ENCODE measurements around the gene ADCY5.

Gene ADCY5

DNA sequence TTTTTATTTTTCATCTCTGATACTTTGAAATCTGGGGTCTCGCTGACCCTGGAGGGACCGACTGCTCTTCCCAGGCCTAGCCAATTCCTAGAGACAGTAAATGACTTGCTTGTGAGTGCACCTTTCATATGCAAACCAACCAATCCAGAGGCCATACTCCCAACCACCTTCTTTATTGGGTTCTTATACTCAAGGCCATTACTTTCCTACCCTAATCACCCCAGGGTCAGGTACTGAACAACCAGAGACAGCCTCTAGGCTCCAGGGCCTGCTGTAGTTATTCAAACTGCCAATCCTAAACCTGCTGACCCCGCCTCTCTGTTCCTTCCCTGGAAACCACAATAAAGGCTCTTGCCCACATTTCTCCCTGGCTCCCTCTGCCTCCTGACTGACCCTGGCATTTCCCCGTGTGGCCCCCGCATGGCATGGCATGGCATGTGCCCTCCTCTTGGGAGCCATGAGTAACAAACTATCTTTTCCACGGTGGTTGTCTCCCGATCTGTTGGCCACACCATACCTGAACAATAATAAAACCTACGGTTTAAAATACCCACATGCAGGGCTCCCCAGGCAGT lies 42.9 kb downstream of the ADCY5 start:
- DNase-seq (ENCODE audit: low read depth), result no peak

DNA sequence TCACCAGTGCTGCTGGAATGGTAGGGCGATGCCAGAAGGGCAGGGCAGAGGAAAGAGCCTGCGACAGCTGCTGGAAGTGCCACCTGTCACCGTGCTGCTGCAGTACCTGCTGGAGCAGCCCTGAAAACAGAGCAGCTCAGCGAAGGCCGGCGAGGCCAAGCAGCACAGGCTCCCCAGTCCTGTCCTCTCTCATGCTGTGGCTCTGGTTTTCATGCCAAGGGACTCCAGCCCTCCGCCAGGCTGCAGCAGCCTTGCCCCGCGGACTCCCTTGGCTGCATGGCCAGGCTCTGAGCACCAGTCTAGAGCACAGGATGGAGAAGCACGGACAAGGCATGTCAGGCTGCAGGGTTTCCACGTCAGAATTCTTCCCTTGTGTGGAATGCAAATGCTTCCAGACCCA lies 43.9 kb downstream of the ADCY5 start:
- DNase-seq (ENCODE audit: low read depth), result no peak

DNA sequence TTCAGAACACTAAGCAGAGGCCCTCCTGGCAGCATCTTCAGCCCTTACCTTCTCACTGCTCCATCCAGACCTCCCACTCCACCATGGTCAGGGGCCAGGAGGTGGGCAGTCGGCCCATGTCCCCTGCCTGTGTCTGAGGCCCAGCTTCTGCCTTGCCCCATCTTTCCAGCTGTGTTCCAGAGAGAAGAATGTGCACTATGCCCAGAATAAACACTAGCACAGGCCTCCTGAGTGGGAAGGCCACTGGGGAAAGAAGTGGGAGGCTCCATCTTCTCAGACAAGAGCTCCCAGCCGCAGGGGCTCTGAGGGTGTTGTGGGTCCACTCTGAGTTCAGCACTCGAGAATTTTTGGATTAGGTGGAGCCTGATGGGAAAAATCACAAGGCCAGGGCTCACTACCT lies 44.5 kb downstream of the ADCY5 start:
- no peak for DNase-seq (ENCODE audit: low read depth)

DNA sequence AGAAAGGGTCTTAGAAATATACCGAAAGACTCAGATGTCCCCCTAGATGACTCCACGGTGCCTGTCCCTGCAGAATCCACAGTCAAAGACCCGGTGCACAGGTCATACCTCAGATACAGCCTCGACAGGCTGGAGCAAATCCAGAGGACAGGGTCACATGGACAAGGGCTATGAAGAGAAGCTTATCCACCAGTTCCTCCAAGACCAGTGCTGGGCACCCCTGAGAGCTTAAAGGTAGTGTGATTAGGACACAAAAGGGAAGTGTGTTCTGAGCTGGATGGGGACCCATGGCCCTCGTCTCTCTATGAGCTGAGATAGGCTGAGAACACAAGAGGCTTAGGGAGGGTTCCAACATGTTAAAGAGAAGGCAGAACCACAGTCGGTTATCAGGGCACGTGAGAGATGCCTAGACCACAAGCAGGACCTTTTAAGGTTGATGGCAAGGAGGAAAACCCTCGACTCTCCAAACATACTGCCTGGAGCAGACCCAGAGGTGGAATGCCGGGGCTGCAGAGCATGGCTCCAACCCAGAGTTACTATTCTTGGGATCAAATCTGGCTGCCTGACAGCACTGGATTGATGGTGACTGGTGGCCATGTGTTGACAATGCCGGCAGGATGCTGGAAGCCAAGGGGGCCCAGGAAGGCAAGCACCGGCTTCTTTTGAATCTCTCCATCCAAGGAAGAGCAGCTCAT lies 46.9 kb downstream of the ADCY5 start:
- DNase-seq (ENCODE audit: low read depth), result no peak

DNA sequence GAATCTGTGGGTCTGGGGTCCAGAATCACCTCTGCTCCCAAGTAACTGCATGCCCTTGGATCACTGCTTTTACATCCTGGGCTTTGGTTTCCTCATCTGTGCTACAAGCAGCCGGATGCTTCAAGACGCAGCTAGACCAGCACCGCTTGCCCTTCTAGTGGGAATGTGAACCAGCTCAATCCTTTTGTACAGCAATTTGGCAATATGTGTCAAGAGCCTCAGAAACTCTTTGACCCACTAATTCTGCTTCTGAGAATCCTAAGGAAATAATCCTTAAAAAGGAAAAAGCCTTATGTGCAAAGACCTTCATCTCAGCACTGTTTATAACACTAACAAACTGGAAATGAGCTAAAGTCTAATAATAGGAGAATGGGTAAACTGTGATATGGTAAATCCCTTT lies 48.7 kb downstream of the ADCY5 start:
- no peak for DNase-seq (ENCODE audit: low read depth)

DNA sequence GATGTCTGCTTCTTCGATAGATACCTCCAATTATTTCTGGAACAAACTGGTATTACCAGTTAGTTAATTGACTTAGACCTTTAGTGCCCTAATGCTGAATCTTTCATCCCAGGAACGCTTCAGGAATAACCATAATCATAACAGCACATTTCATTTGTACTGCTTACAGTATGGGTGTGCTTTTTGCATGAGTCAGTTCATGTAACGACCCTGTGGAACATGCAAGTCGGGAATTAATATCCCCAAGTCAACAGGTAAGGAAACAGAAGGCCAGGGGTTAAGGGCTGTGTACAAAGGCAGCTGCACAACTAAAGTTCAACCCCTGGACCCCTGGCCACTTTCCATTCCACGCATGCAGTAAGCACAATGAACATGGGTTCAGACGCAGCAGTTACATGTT lies 49.2 kb downstream of the ADCY5 start:
- DNase-seq (ENCODE audit: low read depth), result no peak

DNA sequence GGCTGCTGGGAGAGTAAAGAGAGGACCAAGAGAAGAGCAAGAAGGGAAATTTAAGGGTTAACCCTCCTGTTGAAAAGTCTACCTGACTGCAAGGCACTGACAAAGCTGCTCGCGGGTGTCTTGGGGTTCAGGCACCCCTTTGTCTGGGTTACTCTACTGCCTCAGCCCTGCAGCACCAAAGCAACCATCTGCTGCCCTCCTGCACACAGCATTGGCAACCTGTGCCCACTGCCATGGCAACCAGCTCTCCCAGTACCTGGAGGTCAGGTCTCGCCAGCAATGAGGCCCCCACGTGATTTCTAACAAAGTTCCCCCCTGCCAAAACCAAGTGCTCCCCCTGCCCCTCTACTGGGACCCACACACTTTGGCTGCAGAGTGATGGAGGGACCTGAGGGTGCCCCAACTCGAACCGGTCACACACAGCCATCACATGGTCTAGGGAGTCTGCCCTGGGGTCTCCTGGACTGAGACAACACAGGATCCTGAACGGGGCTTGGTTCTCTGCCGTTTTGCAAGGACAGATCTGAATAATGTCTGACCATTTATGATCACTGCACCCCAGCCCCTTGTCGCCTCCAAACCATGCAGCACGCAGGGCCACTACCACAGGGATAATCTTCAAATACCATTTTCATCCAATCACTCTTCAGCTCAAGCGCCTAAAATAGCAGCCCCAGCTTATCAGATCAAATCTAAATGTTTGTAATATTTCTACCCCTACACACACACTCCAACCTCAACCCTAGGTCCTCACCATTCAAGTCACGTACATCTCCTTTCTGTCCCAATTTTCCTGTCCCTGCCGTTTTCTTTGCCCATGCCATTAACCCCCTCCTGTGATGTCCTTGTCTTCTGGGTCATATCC lies 50.7 kb downstream of the ADCY5 start:
- DNase-seq (ENCODE audit: low read depth), result no peak

DNA sequence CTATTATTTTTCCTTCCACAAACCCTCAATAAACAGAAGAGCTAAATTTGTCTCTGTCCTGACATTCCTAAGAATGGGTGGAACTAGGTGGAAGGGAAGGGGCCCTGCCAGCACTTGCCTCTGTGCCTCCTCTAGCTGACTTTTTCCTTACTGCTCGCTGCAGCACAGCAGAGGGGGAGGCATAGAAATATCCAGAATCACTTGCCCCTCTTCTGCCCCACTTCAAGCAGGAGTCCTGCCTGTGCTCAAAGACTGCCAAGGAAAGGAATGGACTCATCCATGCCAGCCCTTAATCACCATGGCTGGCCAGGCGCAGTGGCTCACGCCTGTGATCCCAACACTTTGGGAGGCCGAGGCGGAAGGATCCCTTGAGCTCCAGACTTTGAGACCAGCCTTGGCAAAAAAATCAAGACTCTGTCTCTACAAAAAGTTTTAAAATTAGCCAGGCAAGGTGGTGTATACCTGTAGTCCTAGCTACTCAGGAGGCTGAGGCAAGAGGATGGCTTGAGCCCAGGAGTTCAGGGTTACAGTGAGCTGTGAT lies 51.8 kb downstream of the ADCY5 start:
- DNase-seq (ENCODE audit: low read depth), result no peak

DNA sequence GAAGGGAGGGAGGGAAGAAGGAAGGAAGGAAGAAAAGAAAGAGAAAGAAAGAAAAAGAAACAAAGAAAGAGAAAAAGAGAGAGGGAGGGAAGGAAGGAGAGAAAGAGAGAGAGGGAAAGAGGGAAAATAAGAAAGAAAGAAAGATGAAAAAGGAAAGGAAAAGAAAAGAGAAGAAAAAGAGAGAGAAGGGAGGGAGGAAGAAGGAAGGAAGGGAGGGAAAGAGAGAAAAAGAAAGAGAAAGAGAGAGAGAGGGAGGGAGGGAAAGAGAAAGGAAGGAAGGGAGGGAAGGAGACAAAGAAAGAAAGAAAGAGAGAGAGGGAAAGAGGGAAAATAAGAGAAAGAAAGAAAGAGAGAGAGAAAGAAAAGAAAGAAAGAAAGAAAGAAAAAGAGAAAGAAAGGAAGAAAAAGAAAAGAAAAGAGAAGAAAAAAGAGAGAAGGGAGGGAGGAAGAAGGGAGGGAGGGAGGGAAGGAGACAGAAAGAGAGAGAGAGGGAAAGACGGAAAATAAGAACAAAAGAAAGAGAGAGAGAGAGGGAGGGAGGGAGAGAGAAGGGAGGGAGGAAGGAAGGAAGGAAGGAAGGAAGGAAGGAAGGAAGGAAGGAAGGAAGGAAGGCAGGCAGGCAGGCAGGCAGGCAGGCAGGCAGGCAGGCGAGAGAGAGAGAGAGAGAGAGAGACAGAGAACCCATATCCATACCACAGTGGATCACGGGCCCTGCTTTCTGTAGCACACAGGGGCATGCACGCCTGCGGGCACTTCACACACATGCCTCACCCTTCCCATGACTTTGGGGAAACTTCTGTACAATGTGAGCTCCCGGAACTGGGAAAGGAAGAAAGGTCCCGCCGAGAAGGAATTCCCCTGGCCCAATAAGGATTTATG lies 52.5 kb downstream of the ADCY5 start:
- DNase-seq (ENCODE audit: low read depth), result no peak

DNA sequence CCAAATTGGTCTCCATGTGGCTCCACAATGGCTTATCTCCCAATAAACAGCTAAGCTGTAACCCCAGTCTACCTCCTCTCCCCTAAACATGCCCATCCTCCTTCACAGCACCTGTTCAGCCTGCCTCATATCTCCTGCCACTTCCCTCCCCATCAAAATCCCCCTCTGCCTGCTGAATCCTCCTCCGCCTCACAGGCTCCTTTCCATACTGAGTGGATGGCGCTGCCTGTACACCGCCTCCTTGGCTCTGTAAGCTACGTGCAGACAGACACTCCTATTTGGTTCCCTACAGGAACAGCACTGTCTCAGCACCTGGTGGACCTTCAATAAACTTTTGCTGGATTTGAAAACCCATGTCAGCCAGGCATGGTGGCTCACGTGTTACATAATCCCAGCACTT lies 53.7 kb downstream of the ADCY5 start:
- no peak for DNase-seq (ENCODE audit: low read depth)

DNA sequence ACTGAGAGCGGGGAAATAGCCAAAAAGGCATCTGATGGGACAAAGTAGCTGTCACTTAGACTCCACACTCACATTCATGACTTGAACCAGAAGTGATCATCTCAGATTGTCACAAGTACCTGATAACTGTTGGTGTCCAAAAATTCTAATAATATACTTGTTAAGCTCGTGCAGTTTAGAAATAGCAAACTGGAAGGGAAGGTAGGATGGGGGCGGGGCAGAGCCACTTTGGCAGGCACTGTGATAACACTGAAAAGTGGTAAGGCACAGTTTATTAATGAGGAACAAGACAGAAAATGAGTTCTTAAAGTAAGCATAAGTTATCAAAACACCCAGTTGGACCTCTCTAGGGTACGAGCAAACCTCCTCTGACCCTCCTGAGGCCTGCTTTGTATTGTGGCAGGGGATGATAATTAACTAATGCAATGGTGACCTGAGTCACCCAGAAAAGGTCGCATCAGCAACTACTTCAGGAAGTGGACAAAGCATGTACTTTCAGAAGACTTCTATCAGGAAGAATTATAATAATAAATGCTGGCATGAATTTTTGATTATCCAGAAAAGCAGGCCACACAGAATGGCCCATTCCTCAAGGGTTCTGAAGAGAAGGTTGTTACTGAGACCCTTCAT lies 54.4 kb downstream of the ADCY5 start:
- DNase-seq (ENCODE audit: low read depth), result no peak

DNA sequence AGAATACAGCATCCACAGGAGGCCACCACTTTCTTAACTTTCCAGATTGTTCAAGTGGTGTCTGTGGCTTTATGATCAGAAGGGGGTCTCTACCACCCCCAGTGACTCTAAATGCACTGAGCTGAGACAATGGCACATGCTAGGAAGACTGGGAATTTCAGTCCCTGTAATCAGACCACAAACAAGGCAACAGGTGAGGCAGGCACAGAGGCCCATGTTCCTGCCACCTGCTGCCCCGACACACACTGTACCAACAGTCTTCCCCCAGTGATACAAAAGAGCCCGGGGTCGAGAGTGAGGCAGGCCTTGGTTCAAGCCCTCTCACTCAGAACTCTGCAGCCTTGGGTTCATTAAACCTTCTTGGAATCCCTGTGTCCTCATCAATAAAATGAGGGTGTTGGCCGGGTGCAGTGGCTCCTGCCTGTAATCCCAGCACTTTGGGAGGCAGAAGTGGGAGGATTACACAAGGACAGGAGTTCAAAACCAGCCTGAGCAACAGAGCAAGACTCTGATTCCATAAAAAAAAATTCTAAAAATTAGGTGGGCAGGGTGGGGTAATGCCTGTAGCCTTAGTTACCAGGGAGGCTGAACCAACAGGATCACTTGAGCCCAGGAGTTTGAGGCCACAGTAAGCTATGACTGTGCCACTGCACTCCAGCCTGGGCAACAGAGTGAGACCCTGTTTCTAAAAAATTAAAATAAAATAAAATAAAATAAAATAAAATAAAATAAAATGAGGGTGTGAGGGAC lies 55.8 kb downstream of the ADCY5 start:
- no peak for DNase-seq (ENCODE audit: low read depth)

DNA sequence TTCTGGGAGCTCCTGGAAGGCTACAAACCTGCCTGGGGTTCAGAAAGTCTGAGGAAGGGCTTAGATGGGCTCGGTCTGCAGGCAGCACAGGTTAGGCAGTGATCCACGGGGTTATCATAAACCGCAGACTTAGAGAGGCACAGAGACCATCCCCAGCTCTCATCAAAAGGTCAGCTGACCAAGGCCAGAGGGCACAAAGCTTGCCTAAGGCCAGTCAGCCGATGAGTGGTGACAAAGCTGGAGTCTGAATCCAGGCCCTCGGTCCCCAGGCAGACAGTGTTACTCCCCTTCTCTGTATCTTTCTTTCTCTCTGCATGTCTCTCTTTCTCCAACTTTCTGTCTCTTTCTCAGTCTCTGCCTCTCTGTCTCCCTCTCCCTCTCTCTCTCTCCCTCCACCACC lies 56.5 kb downstream of the ADCY5 start:
- no peak for DNase-seq (ENCODE audit: low read depth)

DNA sequence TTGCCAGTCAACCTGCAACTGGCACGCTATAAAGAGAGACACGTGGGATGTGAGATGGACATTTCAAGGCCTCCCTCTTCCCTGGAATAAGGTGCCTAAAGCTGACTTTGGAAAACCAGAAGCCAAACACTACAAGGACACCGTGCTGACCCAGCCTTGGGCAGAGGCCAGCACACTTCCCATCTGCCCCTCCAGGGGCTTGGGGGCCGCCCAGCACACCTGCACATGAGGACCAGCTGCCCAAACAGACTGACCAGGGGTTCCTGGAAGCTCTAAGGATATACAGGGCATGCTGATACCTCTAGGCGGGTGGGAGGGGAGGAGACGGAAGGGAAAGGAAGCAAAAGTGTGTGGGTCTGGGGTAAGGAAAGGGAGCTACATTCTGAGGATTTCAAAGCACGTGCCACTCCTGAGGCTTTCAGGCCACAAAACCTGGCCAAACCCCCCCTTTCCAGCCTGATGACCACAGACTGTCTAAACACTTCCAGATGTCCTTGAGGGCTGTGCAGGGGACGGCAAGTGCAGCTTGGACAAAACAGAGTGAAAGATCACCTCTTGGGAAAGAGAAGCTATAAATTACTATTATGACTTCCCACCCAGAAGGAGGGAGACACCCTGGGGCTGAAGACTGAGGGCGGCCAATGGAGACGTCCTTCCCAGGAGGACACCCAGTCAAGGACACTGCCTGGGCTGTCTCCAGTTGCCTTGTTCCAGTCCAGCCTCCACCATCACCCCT lies 57.9 kb downstream of the ADCY5 start:
- no peak for DNase-seq (ENCODE audit: low read depth)

DNA sequence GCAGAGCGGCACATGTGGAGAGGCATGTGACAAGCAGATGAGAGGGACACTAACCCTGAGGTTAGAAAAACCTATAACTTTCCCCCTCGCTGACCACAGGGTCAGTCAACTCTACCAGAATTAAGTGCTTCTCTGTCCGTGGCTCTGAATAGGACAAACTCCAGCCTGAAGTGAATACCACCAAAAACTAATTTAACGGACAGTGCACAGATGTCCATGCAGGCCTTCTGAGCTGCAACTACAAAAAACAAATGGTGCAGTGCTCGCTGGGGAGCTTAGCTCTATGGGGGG lies 59.3 kb downstream of the ADCY5 start:
- DNase-seq (ENCODE audit: low read depth), result no peak

DNA sequence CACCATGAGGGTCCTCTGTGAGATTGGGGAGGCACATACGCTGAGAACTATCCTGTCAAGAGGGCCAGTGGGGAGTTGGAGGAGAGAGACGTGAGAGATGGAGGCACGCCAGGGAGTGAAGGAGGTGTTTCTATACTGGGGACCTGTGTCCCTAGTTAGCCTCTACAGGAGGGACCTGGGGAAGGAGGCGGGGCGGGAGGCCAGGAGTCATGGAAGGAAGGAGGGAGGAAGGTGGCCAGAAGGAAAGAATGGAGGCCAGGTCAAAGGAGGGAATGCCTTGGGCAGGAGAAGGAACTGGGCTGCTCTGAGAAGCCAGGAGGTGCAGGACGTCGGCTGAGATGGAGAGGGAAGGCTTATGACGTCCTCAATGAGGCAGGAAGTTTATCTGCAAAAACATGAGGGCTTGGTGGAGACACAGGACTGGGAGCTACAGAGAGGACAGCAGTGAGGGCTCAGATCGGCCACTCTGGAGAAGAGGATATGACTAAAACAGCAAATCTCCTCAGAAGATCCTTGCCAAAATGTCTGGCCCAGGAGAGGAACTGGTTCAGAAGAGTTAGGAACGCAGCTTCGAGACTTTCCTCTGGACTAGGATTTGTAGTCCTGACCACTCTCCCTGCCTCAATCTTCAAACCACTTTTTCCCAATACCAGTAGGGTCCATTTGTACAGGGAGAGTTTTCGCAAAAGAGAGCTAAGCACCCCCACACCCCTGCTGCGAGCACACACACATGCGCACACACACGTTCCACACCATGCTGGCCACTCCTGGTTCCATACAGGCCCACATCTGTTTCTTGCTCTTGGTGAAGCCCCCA lies 59.9 kb downstream of the ADCY5 start:
- DNase-seq (ENCODE audit: low read depth), result no peak

DNA sequence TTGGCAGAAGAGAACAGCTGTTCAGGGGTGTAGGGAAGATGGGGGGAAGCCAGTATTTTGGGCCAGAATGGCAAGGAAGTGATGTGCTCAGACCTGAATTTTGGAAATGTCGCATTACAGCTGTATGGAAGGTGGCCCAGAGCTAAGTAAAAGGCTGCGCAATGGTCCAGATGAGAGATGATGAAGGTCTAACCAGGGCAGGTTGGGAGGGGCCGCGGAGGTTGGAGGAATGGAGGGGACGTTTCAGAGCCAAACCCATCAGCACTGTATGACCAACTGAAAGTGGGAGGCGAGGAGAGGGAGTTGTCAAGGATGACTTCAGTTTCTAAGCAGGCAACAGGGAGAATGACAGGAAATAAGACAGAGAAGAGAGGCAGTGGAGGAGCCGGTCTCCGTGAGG lies 60.8 kb downstream of the ADCY5 start:
- DNase-seq (ENCODE audit: low read depth), result no peak

DNA sequence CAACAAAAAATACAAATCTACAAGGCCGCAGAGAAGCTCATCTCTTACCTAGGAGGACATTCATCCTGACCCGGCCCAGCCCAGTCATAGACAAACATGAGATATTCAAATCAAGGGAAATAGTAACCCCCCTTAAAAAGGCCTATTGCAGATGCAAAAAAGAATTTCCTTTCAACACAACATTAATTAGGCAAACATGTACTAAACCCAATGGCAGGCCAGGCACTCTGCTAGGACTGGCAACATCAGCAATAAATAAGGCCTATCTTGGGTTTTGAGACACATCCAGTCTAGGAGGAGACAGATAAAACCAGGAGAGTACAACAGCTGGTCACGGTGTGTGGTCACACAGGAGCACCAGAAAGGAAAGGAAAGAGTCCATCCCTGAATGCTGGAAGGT lies 61.4 kb downstream of the ADCY5 start:
- no peak for DNase-seq (ENCODE audit: low read depth)

DNA sequence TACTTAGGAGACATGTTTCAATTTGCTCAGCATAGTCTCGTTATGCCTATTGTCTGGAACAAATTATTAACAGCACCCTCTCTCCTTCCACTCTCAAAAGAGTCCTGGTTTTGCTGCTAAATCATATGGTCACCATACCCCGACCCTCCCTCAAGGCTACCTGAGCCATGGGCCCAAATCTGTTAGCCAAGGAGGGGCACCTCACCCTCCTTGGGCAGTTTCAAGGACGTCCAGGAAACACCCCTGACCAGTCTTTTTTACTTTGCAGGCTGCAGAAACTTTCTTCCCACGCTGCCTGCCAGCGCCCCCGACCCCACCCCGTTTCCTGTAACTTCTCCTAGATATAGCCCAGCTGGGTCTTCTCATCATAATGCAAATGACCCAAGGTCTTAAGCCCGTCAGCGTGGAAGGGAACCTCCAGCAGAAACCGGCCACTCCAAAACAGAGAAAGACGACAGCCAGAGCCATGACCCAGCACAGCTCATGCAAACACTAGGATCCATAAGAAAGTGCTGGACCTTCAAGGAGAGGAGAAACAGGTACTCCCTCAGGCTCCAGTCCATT lies 62.3 kb downstream of the ADCY5 start:
- no peak for DNase-seq (ENCODE audit: low read depth)
